GM12874 (cell line): ENCODE measurements around the gene UBE2D2.

ENCODE experiments used
- CTCF ChIP-seq: IDR thresholded peaks from 2 replicates; pipeline ENCODE4 v1.5.1; 2011; ENCODE audit warnings: low read depth, mild to moderate bottlenecking, control low read depth, low read length, moderate library complexity; ENCODE audit not compliant: insufficient read depth

The UBE2D2 gene

GRCh38 chr5:139560752-139561654 is at the start of gene UBE2D2:
TSS of gene UBE2D2 (plus strand) at chr5:139561339. CDS start at chr5:139561792, 453 bp downstream.
- TF ChIP-seq CTCF, result no peak

- 0 out of 2 replicates have a peak, but pooled peaks have one; percentile 8 for TF ChIP-seq CTCF
Observed at GRCh38 chr5:139512786-139513390, 48.3 kb upstream of the UBE2D2 start.

GRCh38 chr5:139513434-139513833 is 47.7 kb upstream of the UBE2D2 start:
- TF ChIP-seq CTCF, result peak; percentile 71

- no peak for TF ChIP-seq CTCF
Observed at GRCh38 chr5:139513852-139514485, 47.2 kb upstream of the UBE2D2 start.

GRCh38 chr5:139514486-139514856 is 46.7 kb upstream of the UBE2D2 start:
- no peak for TF ChIP-seq CTCF

GRCh38 chr5:139517683-139518564 is 43.2 kb upstream of the UBE2D2 start:
- TF ChIP-seq CTCF, result peak; percentile 100
